ENCODE results near the gene PDE4D. TPM values are rescaled to one million over a fixed set of nuclear protein-coding genes. Genes with fewer than 3 reads are reported as not detected.

Gene PDE4D
- total RNA-seq, 1 donor from 2014 or later, result 11.8 TPM

- H3K4me3 Mint-ChIP-seq, result no peak overlapping the region
- DNase-seq (ENCODE audit: low read depth, low spot score), result no peak
- no peaks in the 10 kb centered on the region for H3K27me3 Mint-ChIP-seq (ENCODE audit: low read depth)
- no peaks in the 10 kb centered on the region for H3K36me3 Mint-ChIP-seq (ENCODE audit: low read depth)
- TF ChIP-seq CTCF (conservative IDR thresholded peaks at IDR 0.05), result no peak
- no peak overlapping the region for H3K27ac Mint-ChIP-seq (ENCODE audit: unreplicated experiment)
- H3K9me3 Mint-ChIP-seq, result no peaks in the 10 kb centered on the region
- peaks cover 42% of the 10 kb centered on the region for H3K4me1 Mint-ChIP-seq
Observed at GRCh38 chr5:59729357-59729756, 164.2 kb downstream of the PDE4D start.

- Mint-ChIP-seq H3K27ac (ENCODE audit: unreplicated experiment) (no peak overlapping the region), H3K27me3 (ENCODE audit: low read depth) (no peaks in the 10 kb centered on the region), H3K9me3 (no peaks in the 10 kb centered on the region), H3K36me3 (ENCODE audit: low read depth) (no peaks in the 10 kb centered on the region), H3K4me3 (no peak overlapping the region), H3K4me1 (peaks cover 37% of the 10 kb centered on the region)
- TF ChIP-seq CTCF (conservative IDR thresholded peaks at IDR 0.05), result no peak
- DNase-seq (ENCODE audit: low read depth, low spot score), result no peak
Observed at GRCh38 chr5:59728356-59728755, 165.2 kb downstream of the PDE4D start.

- Mint-ChIP-seq H3K27ac (ENCODE audit: unreplicated experiment) (peak overlapping the region; percentile 35), H3K36me3 (ENCODE audit: low read depth) (no peaks in the 10 kb centered on the region), H3K27me3 (ENCODE audit: low read depth) (no peaks in the 10 kb centered on the region), H3K4me3 (no peak overlapping the region), H3K4me1 (peaks cover 26% of the 10 kb centered on the region), H3K9me3 (no peaks in the 10 kb centered on the region)
- DNase-seq (ENCODE audit: low read depth, low spot score), result no peak
- TF ChIP-seq CTCF (conservative IDR thresholded peaks at IDR 0.05), result no peak
Observed at GRCh38 chr5:59727186-59727585, 166.3 kb downstream of the PDE4D start.

GRCh38 chr5:59725392-59725767 is 168.1 kb downstream of the PDE4D start:
- H3K4me3 Mint-ChIP-seq, result no peak overlapping the region
- no peaks in the 10 kb centered on the region for H3K27me3 Mint-ChIP-seq (ENCODE audit: low read depth)
- no peaks in the 10 kb centered on the region for H3K9me3 Mint-ChIP-seq
- no peak for DNase-seq (ENCODE audit: low read depth, low spot score)
- H3K4me1 Mint-ChIP-seq, result peaks cover 14% of the 10 kb centered on the region
- H3K36me3 Mint-ChIP-seq (ENCODE audit: low read depth), result no peaks in the 10 kb centered on the region
- no peak overlapping the region for H3K27ac Mint-ChIP-seq (ENCODE audit: unreplicated experiment)
- no peak for TF ChIP-seq CTCF (conservative IDR thresholded peaks at IDR 0.05)

GRCh38 chr5:59724482-59725391 is 168.8 kb downstream of the PDE4D start:
- peak; percentile 72 for TF ChIP-seq CTCF (conservative IDR thresholded peaks at IDR 0.05)
- peak; percentile 45 for DNase-seq (ENCODE audit: low read depth, low spot score)
- H3K4me3 Mint-ChIP-seq, result no peak overlapping the region
- no peaks in the 10 kb centered on the region for H3K27me3 Mint-ChIP-seq (ENCODE audit: low read depth)
- H3K9me3 Mint-ChIP-seq, result peaks cover 2% of the 10 kb centered on the region
- no peaks in the 10 kb centered on the region for H3K36me3 Mint-ChIP-seq (ENCODE audit: low read depth)
- no peak overlapping the region for H3K27ac Mint-ChIP-seq (ENCODE audit: unreplicated experiment)
- H3K4me1 Mint-ChIP-seq, result peaks cover 10% of the 10 kb centered on the region
